ENCODE results near the gene UCHL3. TPM values are rescaled to one million over a fixed set of nuclear protein-coding genes. Genes with fewer than 3 reads are reported as not detected.

The UCHL3 gene
- total RNA-seq, 3 donors from 2014 or later, result 29.2 to 33.2 (median 29.6) TPM

- DNase-seq (ENCODE audit: low spot score in 2 of 2), result no peak
- Histone ChIP-seq H3K4me3 (no peak overlapping the region), H3K9me3 (peaks cover 0 to 5% of the 10 kb centered on the region in 2 donors), H3K27ac (no peak overlapping the region), H3K4me1 (no peaks in the 10 kb centered on the region), H3K36me3 (peaks cover 4% of the 10 kb centered on the region), H3K27me3 (no peaks in the 10 kb centered on the region)
- TF ChIP-seq CTCF (IDR thresholded peaks at IDR 0.05) (no peak), POLR2AphosphoS5 (IDR thresholded peaks at IDR 0.05) (no peak), POLR2A (IDR thresholded peaks at IDR 0.05) (no peak)
- intact Hi-C loops (cut with DNase I; ENCODE audit: low total_unique reads), result no loop called here
These were observed 33.5 kb downstream of the UCHL3 start for GRCh38 chr13:75583091-75583490.

GRCh38 chr13:75585153-75585552 is 35.6 kb downstream of the UCHL3 start:
- intact Hi-C loops (cut with DNase I; ENCODE audit: low total_unique reads), result no loop called here
- no peak for DNase-seq (ENCODE audit: low spot score in 2 of 2)
- TF ChIP-seq POLR2AphosphoS5 (IDR thresholded peaks at IDR 0.05), result no peak
- no peak for TF ChIP-seq CTCF (IDR thresholded peaks at IDR 0.05)

GRCh38 chr13:75587679-75588078 is 38.1 kb downstream of the UCHL3 start:
- Histone ChIP-seq H3K27ac (no peak overlapping the region), H3K4me3 (no peak overlapping the region), H3K27me3 (no peaks in the 10 kb centered on the region), H3K9me3 (peaks cover 0 to 5% of the 10 kb centered on the region in 2 donors), H3K36me3 (peaks cover 10% of the 10 kb centered on the region), H3K4me1 (no peaks in the 10 kb centered on the region)
- intact Hi-C loops (cut with DNase I; ENCODE audit: low total_unique reads), result no loop called here
- no peak for DNase-seq (ENCODE audit: low spot score in 2 of 2)
- TF ChIP-seq POLR2A (IDR thresholded peaks at IDR 0.05) (no peak), POLR2AphosphoS5 (IDR thresholded peaks at IDR 0.05) (no peak), CTCF (IDR thresholded peaks at IDR 0.05) (no peak)

More at GRCh38 chr13:75585153-75585552, 35.6 kb downstream of the UCHL3 start:
- H3K27me3 ChIP-seq, result no peaks in the 10 kb centered on the region
- peaks cover 5% of the 10 kb centered on the region for H3K36me3 ChIP-seq
- H3K27ac ChIP-seq, result no peak overlapping the region
- H3K9me3 ChIP-seq, result peaks cover 0 to 5% of the 10 kb centered on the region in 2 donors
- no peak overlapping the region for H3K4me3 ChIP-seq
- no peaks in the 10 kb centered on the region for H3K4me1 ChIP-seq

GRCh38 chr13:75596657-75597182 is 47.1 kb downstream of the UCHL3 start:
- intact Hi-C loops (cut with DNase I; ENCODE audit: low total_unique reads), result no loop called here
- H3K36me3 ChIP-seq, result peaks cover under 1% of the 10 kb centered on the region

GRCh38 chr13:75600371-75600770 is 50.8 kb downstream of the UCHL3 start:
- TF ChIP-seq CTCF (IDR thresholded peaks at IDR 0.05) (no peak), POLR2A (IDR thresholded peaks at IDR 0.05) (no peak), POLR2AphosphoS5 (IDR thresholded peaks at IDR 0.05) (no peak)
- Histone ChIP-seq H3K4me3 (no peak overlapping the region), H3K9me3 (no peaks in the 10 kb centered on the region), H3K36me3 (no peaks in the 10 kb centered on the region), H3K27me3 (no peaks in the 10 kb centered on the region), H3K27ac (no peak overlapping the region), H3K4me1 (no peaks in the 10 kb centered on the region)
- intact Hi-C loops (cut with DNase I; ENCODE audit: low total_unique reads), result no loop called here
- DNase-seq (ENCODE audit: low spot score in 2 of 2), result no peak

More at GRCh38 chr13:75596657-75597182, 47.1 kb downstream of the UCHL3 start:
- no peak for DNase-seq (ENCODE audit: low spot score in 2 of 2)
- no peak overlapping the region for H3K4me3 ChIP-seq
- TF ChIP-seq POLR2A (IDR thresholded peaks at IDR 0.05) (no peak), CTCF (IDR thresholded peaks at IDR 0.05) (no peak)
- no peaks in the 10 kb centered on the region for H3K9me3 ChIP-seq
- no peaks in the 10 kb centered on the region for H3K4me1 ChIP-seq
- H3K27me3 ChIP-seq, result no peaks in the 10 kb centered on the region
- H3K27ac ChIP-seq, result no peak overlapping the region
